Neural cell (in vitro differentiated cells): Measurements from ENCODE around the gene PLA2G4F. TPM values are rescaled to one million over a fixed set of nuclear protein-coding genes. Genes with fewer than 3 reads are reported as not detected.

Experiments used
- H2AFZ ChIP-seq: fragments of 200-600, 300-800 bp; sonication (generic), shearing (Covaris generic); 2 replicates; pipeline ENCODE4 v1.6.0; 2014; ENCODE audit warnings: low read depth, mild to moderate bottlenecking, antibody characterized with exemption, low read length, moderate library complexity
- H3F3A ChIP-seq: fragments of 200-600 bp; shearing (Covaris generic); 2 replicates; pipeline ENCODE4 v1.6.1; 2016; ENCODE audit warnings: mild to moderate bottlenecking, moderate library complexity, mixed read lengths, antibody characterized with exemption, low read length; ENCODE audit not compliant: insufficient read depth, poor library complexity, severe bottlenecking
- H3K27ac ChIP-seq: fragments of 200-600, 300-800 bp; sonication (generic), shearing (Covaris generic); 2 replicates; pipeline ENCODE4 v1.5.1; 2014; ENCODE audit warnings: mild to moderate bottlenecking, low read length, moderate library complexity
- H3K27me3 ChIP-seq: fragments of 300-800, 200-600 bp; sonication (generic), shearing (Covaris generic); 2 replicates; pipeline ENCODE4 v1.6.0; 2014; ENCODE audit warnings: mild to moderate bottlenecking, low read depth, low read length, moderate library complexity; ENCODE audit not compliant: insufficient read depth
- H3K36me3 ChIP-seq: fragments of 300-800, 200-600 bp; sonication (generic), shearing (Covaris generic); 2 replicates; pipeline ENCODE4 v1.5.1; 2014; ENCODE audit warnings: mild to moderate bottlenecking, antibody characterized with exemption, low read length, moderate library complexity; ENCODE audit not compliant: insufficient read depth
- H3K4me2 ChIP-seq: fragments of 300-800, 200-600 bp; sonication (generic), shearing (Covaris generic); 2 replicates; pipeline ENCODE4 v1.6.0; 2014; ENCODE audit warnings: mild to moderate bottlenecking, low read length
- H3K4me3 ChIP-seq: fragments of 300-800, 200-600 bp; sonication (generic), shearing (Covaris generic); 2 replicates; pipeline ENCODE4 v1.5.1; 2014; ENCODE audit warnings: mild to moderate bottlenecking, low read length, moderate library complexity
- H3K79me2 ChIP-seq: fragments of 200-600 bp; shearing (Covaris generic); replicated peaks from 2 replicates; pipeline ENCODE4 v1.6.0; 2014; ENCODE audit warnings: mild to moderate bottlenecking, low read length, moderate library complexity; ENCODE audit not compliant: insufficient read depth
- H3K9ac ChIP-seq: fragments of 300-800, 200-600 bp; sonication (generic), shearing (Covaris generic); 2 replicates; pipeline ENCODE4 v1.6.1; 2016; ENCODE audit warnings: mild to moderate bottlenecking, low read length, mixed read lengths
- H3K9me2 ChIP-seq: fragments of 200-600 bp; shearing (Covaris generic); 2 replicates; pipeline ENCODE4 v1.6.1; 2016; ENCODE audit warnings: mild to moderate bottlenecking, low read length, mixed read lengths; ENCODE audit not compliant: insufficient read depth
- H3K9me3 ChIP-seq: fragments of 200-600, 300-800 bp; sonication (generic), shearing (Covaris generic); 2 replicates; pipeline ENCODE4 v1.6.1; 2016; ENCODE audit warnings: mild to moderate bottlenecking, mixed run types, low read length, moderate library complexity, mixed read lengths
- H4K20me1 ChIP-seq: fragments of 200-600 bp; shearing (Covaris generic); 2 replicates; pipeline ENCODE4 v1.6.1; 2016; ENCODE audit warnings: mild to moderate bottlenecking, mixed run types; ENCODE audit not compliant: insufficient read depth
- CTCF ChIP-seq: fragments of 450-650 bp; IDR thresholded peaks from 2 replicates; pipeline ENCODE4 v1.5.1; 2014; ENCODE audit warnings: antibody characterized with exemption, mild to moderate bottlenecking, moderate library complexity; ENCODE audit not compliant: poor library complexity, severe bottlenecking
- EP300 ChIP-seq: fragments of 450-650 bp; conservative IDR thresholded peaks from 2 replicates; pipeline ENCODE4 v1.6.1; 2014; ENCODE audit warnings: antibody characterized with exemption, mild to moderate bottlenecking, moderate library complexity; ENCODE audit not compliant: poor library complexity, severe bottlenecking
- EZH2 ChIP-seq: fragments of 200-600, 300-800 bp; shearing (Covaris generic), sonication (generic); IDR thresholded peaks from 2 replicates; pipeline ENCODE4 v1.6.1; 2014; ENCODE audit warnings: antibody characterized with exemption, low read length, borderline replicate concordance, mild to moderate bottlenecking; ENCODE audit not compliant: insufficient read depth, poor library complexity, severe bottlenecking
- MXI1 ChIP-seq: fragments of 450-650 bp; conservative IDR thresholded peaks from 2 replicates; pipeline ENCODE4 v1.6.1; 2014; ENCODE audit warnings: antibody characterized with exemption, mild to moderate bottlenecking; ENCODE audit not compliant: poor library complexity, severe bottlenecking
- POLR2AphosphoS5 ChIP-seq: IDR thresholded peaks from 2 replicates; pipeline ENCODE4 v1.6.1; 2012
- RAD21 ChIP-seq: fragments of 450-650 bp; conservative IDR thresholded peaks from 2 replicates; pipeline ENCODE4 v1.6.1; 2014; ENCODE audit warnings: antibody characterized with exemption, mild to moderate bottlenecking, moderate library complexity
- REST ChIP-seq: IDR thresholded peaks from 2 replicates; pipeline ENCODE4 v1.6.1; 2012; ENCODE audit warnings: borderline replicate concordance
- SMC3 ChIP-seq: fragments of 450-650 bp; conservative IDR thresholded peaks from 2 replicates; pipeline ENCODE4 v1.6.1; 2014; ENCODE audit warnings: antibody characterized with exemption, mild to moderate bottlenecking, moderate library complexity; ENCODE audit not compliant: poor library complexity
- TAF1 ChIP-seq: IDR thresholded peaks from 2 replicates; pipeline ENCODE4 v1.6.1; 2012; ENCODE audit warnings: low read depth
- polyA plus RNA-seq: library from polyadenylated mRNA; depleted of rRNA; stranded (reverse); fragments of >200 nt; gene quantifications from 2 replicates; pipeline ENCODE4 v1.2.3, GENCODE V29; 2014

PLA2G4F gene
- polyA plus RNA-seq, 1 donor from 2014 or later, result not detected

GRCh38 chr15:42090781-42091180, 65.7 kb downstream of the PLA2G4F start:
- TF ChIP-seq EP300 (no peak), REST (no peak), EZH2 (no peak), MXI1 (no peak), RAD21 (no peak), CTCF (no peak), SMC3 (no peak), POLR2AphosphoS5 (no peak), TAF1 (no peak)
- H3K9me2 ChIP-seq, result no peaks in the 10 kb centered on the region

DNA sequence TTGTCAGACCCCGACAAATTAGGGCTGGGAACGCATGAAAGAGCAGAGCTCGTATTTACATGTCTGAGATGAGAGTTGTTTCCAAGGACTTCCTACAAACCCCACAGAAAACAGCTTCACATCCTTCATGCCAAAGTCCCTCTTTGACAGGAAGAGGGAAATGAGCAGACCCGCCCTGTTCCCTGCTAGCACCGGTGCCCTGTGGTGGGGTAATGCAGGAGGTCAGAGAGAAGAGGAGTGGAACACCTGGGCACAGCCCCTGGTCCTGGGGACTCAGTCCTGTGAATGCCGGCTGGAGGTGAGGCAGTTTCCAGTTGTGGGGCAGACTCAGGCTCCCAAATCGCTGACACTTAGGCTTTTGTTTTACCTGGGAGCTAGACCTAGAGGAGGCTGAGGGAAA, 66.1 kb downstream of the PLA2G4F start:
- Histone ChIP-seq H3F3A (no peaks in the 10 kb centered on the region), H3K9me3 (no peaks in the 10 kb centered on the region)
- TF ChIP-seq CTCF (no peak), MXI1 (no peak), SMC3 (no peak), EP300 (no peak), REST (no peak), RAD21 (no peak), EZH2 (no peak), TAF1 (no peak), POLR2AphosphoS5 (no peak)

More at GRCh38 chr15:42090781-42091180, 65.7 kb downstream of the PLA2G4F start:
- H3K79me2 ChIP-seq, result no peaks in the 10 kb centered on the region
- H3K27ac ChIP-seq, result no peak overlapping the region
- no peaks in the 10 kb centered on the region for H3F3A ChIP-seq
- H3K4me2 ChIP-seq, result no peak overlapping the region
- H3K4me3 ChIP-seq, result no peak overlapping the region
- no peak overlapping the region for H3K9ac ChIP-seq
- H3K36me3 ChIP-seq, result no peaks in the 10 kb centered on the region
- no peaks in the 10 kb centered on the region for H3K9me3 ChIP-seq
- no peaks in the 10 kb centered on the region for H3K27me3 ChIP-seq
- no peaks in the 10 kb centered on the region for H4K20me1 ChIP-seq
- no peak overlapping the region for H2AFZ ChIP-seq

More for the DNA sequence above, 66.1 kb downstream of the PLA2G4F start:
- Histone ChIP-seq H3K27ac (no peak overlapping the region), H3K4me3 (no peak overlapping the region), H3K27me3 (no peaks in the 10 kb centered on the region), H3K79me2 (no peaks in the 10 kb centered on the region), H2AFZ (no peak overlapping the region), H3K4me2 (no peak overlapping the region), H3K36me3 (no peaks in the 10 kb centered on the region), H3K9me2 (no peaks in the 10 kb centered on the region), H4K20me1 (no peaks in the 10 kb centered on the region), H3K9ac (no peak overlapping the region)
